ENCODE data around the gene TSPAN33.

GRCh38 chr7:129188372-129188891 lies 43.9 kb downstream of the TSPAN33 start, which contains the start of gene SMO:
- TF ChIP-seq POLR2A (IDR thresholded peaks at IDR 0.05; ENCODE audit: low read length): no peak
- TF ChIP-seq GATA1 (IDR thresholded peaks at IDR 0.05; ENCODE audit: low read depth, low read length): no peak

All from erythroblast (primary cell).